GM12864 (cell line): Measurements from ENCODE around the gene PPM1E.

Source experiments
- DNase-seq: peaks from one replicate; pipeline ENCODE4 v3.0.0-alpha.2; 2011; ENCODE audit warnings: low read depth
- H3K4me3 ChIP-seq: 2 replicates; pipeline ENCODE4 v1.5.1; 2011; ENCODE audit warnings: mild to moderate bottlenecking, low read depth, low read length, control low read depth
- CTCF ChIP-seq: IDR thresholded peaks from 2 replicates; pipeline ENCODE4 v1.5.1; 2011; ENCODE audit warnings: low read depth, mild to moderate bottlenecking, moderate library complexity, low read length, control low read depth, inconsistent platforms; ENCODE audit errors: missing control alignments

PPM1E gene

GRCh38 chr17:58755577-58756245 lies at the start of gene PPM1E:
Gene PPM1E, plus strand, starts transcription at chr17:58755854.
- TF ChIP-seq CTCF, result no peak
- peak within 1 kb of the TSS; percentile 65 for H3K4me3 ChIP-seq
- DNase-seq, result no peak

GRCh38 chr17:58706351-58707140 lies 49.1 kb upstream of the PPM1E start:
- TF ChIP-seq CTCF, result no peak
- DNase-seq, result peak; percentile 29
- no peak overlapping the region for H3K4me3 ChIP-seq

- TF ChIP-seq CTCF, result peak; percentile 56
- no peak overlapping the region for H3K4me3 ChIP-seq
- peak; percentile 34 for DNase-seq
These were observed 44.6 kb upstream of the PPM1E start for GRCh38 chr17:58710948-58711552.

- H3K4me3 ChIP-seq, result no peak overlapping the region
- no peak for DNase-seq
- TF ChIP-seq CTCF, result no peak
These were observed 33.4 kb upstream of the PPM1E start for GRCh38 chr17:58722274-58722673.

- TF ChIP-seq CTCF, result no peak
These were observed 33.0 kb upstream of the PPM1E start for GRCh38 chr17:58722696-58723095.

GRCh38 chr17:58728798-58729197 lies 26.9 kb upstream of the PPM1E start:
- no peak for DNase-seq
- no peak for TF ChIP-seq CTCF
- no peak overlapping the region for H3K4me3 ChIP-seq

More at GRCh38 chr17:58722696-58723095, 33.0 kb upstream of the PPM1E start:
- DNase-seq, result no peak
- H3K4me3 ChIP-seq, result no peak overlapping the region
